ENCODE results near the gene OR4A15. TPM values are rescaled to one million over a fixed set of nuclear protein-coding genes. Genes with fewer than 3 reads are reported as not detected.

Gene OR4A15
- not detected in 2 replicates for total RNA-seq

GRCh38 chr11:55367674-55368073 is at the start of gene OR4A15:
OR4A15 (plus strand) TSS chr11:55367974; CDS start chr11:55367974, 0 bp downstream.

GRCh38 chr11:55342901-55343300 is 24.9 kb upstream of the OR4A15 start, which contains the start of gene OR4A16:
OR4A16 (plus strand) TSS chr11:55343201; CDS start chr11:55343201, 0 bp downstream.

Other genes starting within 250 kb of the OR4A15 start
- not detected in 2 replicates for gene TRIM48, start 105.8 kb upstream of the OR4A15 start, total RNA-seq
- gene OR4A16, start 24.8 kb upstream of the OR4A15 start, total RNA-seq: not detected in 2 replicates
- not detected in 2 replicates for gene OR4C15, start 186.5 kb downstream of the OR4A15 start, total RNA-seq
- gene OR4C16, start 204.2 kb downstream of the OR4A15 start, total RNA-seq: not detected in 2 replicates
- not detected in 2 replicates for gene OR4C11, start 239.7 kb downstream of the OR4A15 start, total RNA-seq